HepG2 (cell line): Measurements from ENCODE around the gene ZNF618. TPM values are rescaled to one million over a fixed set of nuclear protein-coding genes. Genes with fewer than 3 reads are reported as not detected.

Experiments
- ATF4 ChIP-seq, 2 experiments: fragments of 450-650 bp in 1 of 2; sonication (generic) in 1 of 2; formaldehyde crosslinking; IDR thresholded peaks; 2 replicates each; pipeline versions ENCODE4 v1.5.0 to v1.8.0; 2020 to 2022; ENCODE audit warnings: mild to moderate bottlenecking in 1 of 2, missing genetic modification reagents in 1 of 2
- BRD4 ChIP-seq: sonication (generic); formaldehyde crosslinking; IDR thresholded peaks from 2 replicates; pipeline ENCODE4 v1.4.0; 2020; ENCODE audit warnings: missing genetic modification reagents
- CBFB ChIP-seq: sonication (generic); formaldehyde crosslinking; IDR thresholded peaks from 2 replicates; pipeline ENCODE4 v1.4.0; 2020; ENCODE audit warnings: missing genetic modification reagents
- CHD4 ChIP-seq: fragments of 200-600 bp; sonication (generic); IDR thresholded peaks from 2 replicates; pipeline ENCODE4 v1.7.0; 2017; ENCODE audit warnings: mild to moderate bottlenecking, low read length, borderline replicate concordance
- FUBP1 ChIP-seq: sonication (generic); formaldehyde crosslinking; IDR thresholded peaks from 2 replicates; pipeline ENCODE4 v1.5.1; 2020; ENCODE audit warnings: missing genetic modification reagents, mild to moderate bottlenecking, borderline replicate concordance
- JUND ChIP-seq: sonication (generic); formaldehyde crosslinking; IDR thresholded peaks from 2 replicates; pipeline ENCODE4 v1.8.0; 2022; ENCODE audit warnings: mild to moderate bottlenecking, missing genetic modification reagents
- PHF21A ChIP-seq: sonication (generic); formaldehyde crosslinking; IDR thresholded peaks from 2 replicates; pipeline ENCODE4 v1.5.0; 2020; ENCODE audit warnings: mild to moderate bottlenecking, missing genetic modification reagents
- TFDP2 ChIP-seq: sonication (generic); formaldehyde crosslinking; IDR thresholded peaks from 2 replicates; pipeline ENCODE4 v1.4.0; 2020; ENCODE audit warnings: missing genetic modification reagents
- ZFP90 ChIP-seq: sonication (generic); formaldehyde crosslinking; IDR thresholded peaks from 2 replicates; pipeline ENCODE4 v1.8.0; 2022; ENCODE audit warnings: missing genetic modification reagents, mild to moderate bottlenecking, inconsistent platforms, borderline replicate concordance
- ZNF225 ChIP-seq: sonication (generic); formaldehyde crosslinking; IDR thresholded peaks from 2 replicates; pipeline ENCODE4 v1.4.0; 2020; ENCODE audit warnings: mild to moderate bottlenecking, missing genetic modification reagents
- ZNF24 ChIP-seq: fragments of 450-650 bp; IDR thresholded peaks from 2 replicates; pipeline ENCODE4 v1.6.1; 2017; ENCODE audit warnings: antibody characterized with exemption, mild to moderate bottlenecking
- ZNF441 ChIP-seq: sonication (generic); formaldehyde crosslinking; IDR thresholded peaks from 2 replicates; pipeline ENCODE4 v1.7.0; 2021; ENCODE audit warnings: missing genetic modification reagents, borderline replicate concordance
- ZNF572 ChIP-seq: sonication (generic); formaldehyde crosslinking; IDR thresholded peaks from 2 replicates; pipeline ENCODE4 v1.5.1; 2020; ENCODE audit warnings: mild to moderate bottlenecking, missing genetic modification reagents
- ZNF737 ChIP-seq: sonication (generic); formaldehyde crosslinking; IDR thresholded peaks from 2 replicates; pipeline ENCODE4 v1.5.0; 2020; ENCODE audit warnings: missing genetic modification reagents, mild to moderate bottlenecking, borderline replicate concordance
- ZNF788 ChIP-seq: sonication (generic); formaldehyde crosslinking; IDR thresholded peaks from 2 replicates; pipeline ENCODE4 v1.5.0; 2020; ENCODE audit warnings: mild to moderate bottlenecking, missing genetic modification reagents, borderline replicate concordance
- polyA plus RNA-seq, 8 experiments: library from polyadenylated mRNA; depleted of rRNA in 3 of 8; stranded (reverse) in 7 of 8; unstranded in 1 of 8; fragments of >200 nt; fragmentation: Illumina TruSeq in 4 of 8; extraction: Trizol in 4 of 8; gene quantifications; 2 replicates each; pipeline versions ENCODE4 v1.2.1 to v1.2.3, GENCODE V29; 2011 to 2016; ENCODE audit warnings: low read depth in 4 of 8, missing spikeins in 1 of 8, mixed read lengths in 1 of 8; ENCODE audit not compliant: insufficient read depth in 1 of 8
- total RNA-seq, 5 experiments: library from RNA; depleted of rRNA; stranded (reverse); fragments of >200 nt; fragmentation: Illumina TruSeq; extraction: Trizol; gene quantifications; 2 replicates each; pipeline ENCODE4 v1.2.3, GENCODE V29; 2016; ENCODE audit warnings: low read depth in 1 of 5
- TF ChIP-seq, protein P1 (sequence below): sonication (generic); formaldehyde crosslinking; IDR thresholded peaks from 2 replicates; pipeline ENCODE4 v1.4.0; 2020; ENCODE audit warnings: missing genetic modification reagents
- TF ChIP-seq, protein P2 (sequence below): sonication (generic); formaldehyde crosslinking; IDR thresholded peaks from 2 replicates; pipeline ENCODE4 v1.4.0; 2020; ENCODE audit warnings: missing genetic modification reagents, low read depth, mild to moderate bottlenecking, borderline replicate concordance

Gene ZNF618
- total and polyA plus RNA-seq, 2 of the 13 experiments (the other 11 are each of a cell fraction or from before 2014, with no cell fraction given) = 0.07 TPM

DNA sequence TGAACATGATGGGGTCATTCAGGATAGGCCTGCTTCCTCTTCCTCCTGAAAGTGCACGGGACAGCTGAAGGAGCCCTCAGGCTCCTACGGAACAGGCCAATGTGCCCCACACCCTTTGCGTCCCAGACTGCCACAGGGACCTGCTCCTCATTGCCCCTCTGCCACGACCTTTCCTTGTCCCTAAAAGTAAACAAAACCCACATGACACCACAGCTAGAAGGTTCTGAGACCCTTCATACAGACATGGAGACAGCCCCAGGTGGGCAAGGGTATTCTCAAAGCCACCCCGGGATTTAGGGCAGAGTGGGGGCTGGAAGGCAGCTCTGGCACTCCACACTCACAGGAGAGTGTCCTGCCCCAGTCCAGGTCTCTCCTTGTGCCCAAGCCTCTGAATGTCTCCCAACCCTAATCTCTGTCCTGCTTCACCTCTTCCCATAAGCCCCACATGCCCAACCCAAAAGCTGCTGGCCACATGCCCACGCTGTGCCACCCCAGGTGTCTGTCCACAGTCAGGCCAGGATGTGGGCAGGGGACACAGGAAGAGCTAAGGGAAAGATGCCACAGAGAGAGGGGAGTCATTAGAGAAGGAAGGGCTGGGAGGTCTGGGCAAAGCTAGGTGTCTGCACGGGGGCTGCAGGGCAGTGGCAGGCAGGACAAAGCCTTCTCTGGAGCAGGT is 201.2 kb downstream of the ZNF618 start (continued):
- TF ChIP-seq ZNF225 (CRISPR knock-in tag) (peak; percentile 21; the same call in 1 of the 2 replicates), ZFP90 (CRISPR knock-in tag) (0 out of 2 replicates have a peak, but pooled peaks have one; percentile 1), ZNF737 (CRISPR knock-in tag) (no peak), JUND (CRISPR knock-in tag) (0 out of 2 replicates have a peak, but pooled peaks have one; percentile 7), ZNF24 (no peak), CBFB (CRISPR knock-in tag) (no peak), BRD4 (CRISPR knock-in tag) (peak; percentile 60; the same call in 1 of the 2 replicates), PHF21A (CRISPR knock-in tag) (no peak), ZNF441 (CRISPR knock-in tag) (0 out of 2 replicates have a peak, but pooled peaks have one; percentile 40), TFDP2 (CRISPR knock-in tag) (peak; percentile 24; the same call in 1 of the 2 replicates), ZNF572 (CRISPR knock-in tag) (0 out of 2 replicates have a peak, but pooled peaks have one; percentile 6), FUBP1 (CRISPR knock-in tag) (0 out of 2 replicates have a peak, but pooled peaks have one; percentile 15), ATF4 (CRISPR knock-in tag; IDR thresholded peaks at IDR 0.05) (no peak), CHD4 (no peak), ZNF788 (peak; percentile 6; the same call in 1 of the 2 replicates)
- TF ChIP-seq, protein P1, sequence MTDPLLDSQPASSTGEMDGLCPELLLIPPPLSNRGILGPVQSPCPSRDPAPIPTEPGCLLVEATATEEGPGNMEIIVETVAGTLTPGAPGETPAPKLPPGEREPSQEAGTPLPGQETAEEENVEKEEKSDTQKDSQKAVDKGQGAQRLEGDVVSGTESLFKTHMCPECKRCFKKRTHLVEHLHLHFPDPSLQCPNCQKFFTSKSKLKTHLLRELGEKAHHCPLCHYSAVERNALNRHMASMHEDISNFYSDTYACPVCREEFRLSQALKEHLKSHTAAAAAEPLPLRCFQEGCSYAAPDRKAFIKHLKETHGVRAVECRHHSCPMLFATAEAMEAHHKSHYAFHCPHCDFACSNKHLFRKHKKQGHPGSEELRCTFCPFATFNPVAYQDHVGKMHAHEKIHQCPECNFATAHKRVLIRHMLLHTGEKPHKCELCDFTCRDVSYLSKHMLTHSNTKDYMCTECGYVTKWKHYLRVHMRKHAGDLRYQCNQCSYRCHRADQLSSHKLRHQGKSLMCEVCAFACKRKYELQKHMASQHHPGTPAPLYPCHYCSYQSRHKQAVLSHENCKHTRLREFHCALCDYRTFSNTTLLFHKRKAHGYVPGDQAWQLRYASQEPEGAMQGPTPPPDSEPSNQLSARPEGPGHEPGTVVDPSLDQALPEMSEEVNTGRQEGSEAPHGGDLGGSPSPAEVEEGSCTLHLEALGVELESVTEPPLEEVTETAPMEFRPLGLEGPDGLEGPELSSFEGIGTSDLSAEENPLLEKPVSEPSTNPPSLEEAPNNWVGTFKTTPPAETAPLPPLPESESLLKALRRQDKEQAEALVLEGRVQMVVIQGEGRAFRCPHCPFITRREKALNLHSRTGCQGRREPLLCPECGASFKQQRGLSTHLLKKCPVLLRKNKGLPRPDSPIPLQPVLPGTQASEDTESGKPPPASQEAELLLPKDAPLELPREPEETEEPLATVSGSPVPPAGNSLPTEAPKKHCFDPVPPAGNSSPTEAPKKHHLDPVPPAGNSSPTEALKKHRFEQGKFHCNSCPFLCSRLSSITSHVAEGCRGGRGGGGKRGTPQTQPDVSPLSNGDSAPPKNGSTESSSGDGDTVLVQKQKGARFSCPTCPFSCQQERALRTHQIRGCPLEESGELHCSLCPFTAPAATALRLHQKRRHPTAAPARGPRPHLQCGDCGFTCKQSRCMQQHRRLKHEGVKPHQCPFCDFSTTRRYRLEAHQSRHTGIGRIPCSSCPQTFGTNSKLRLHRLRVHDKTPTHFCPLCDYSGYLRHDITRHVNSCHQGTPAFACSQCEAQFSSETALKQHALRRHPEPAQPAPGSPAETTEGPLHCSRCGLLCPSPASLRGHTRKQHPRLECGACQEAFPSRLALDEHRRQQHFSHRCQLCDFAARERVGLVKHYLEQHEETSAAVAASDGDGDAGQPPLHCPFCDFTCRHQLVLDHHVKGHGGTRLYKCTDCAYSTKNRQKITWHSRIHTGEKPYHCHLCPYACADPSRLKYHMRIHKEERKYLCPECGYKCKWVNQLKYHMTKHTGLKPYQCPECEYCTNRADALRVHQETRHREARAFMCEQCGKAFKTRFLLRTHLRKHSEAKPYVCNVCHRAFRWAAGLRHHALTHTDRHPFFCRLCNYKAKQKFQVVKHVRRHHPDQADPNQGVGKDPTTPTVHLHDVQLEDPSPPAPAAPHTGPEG (CRISPR knock-in tag) = peak; percentile 20; the same call in 1 of the 2 replicates
- TF ChIP-seq, protein P2, sequence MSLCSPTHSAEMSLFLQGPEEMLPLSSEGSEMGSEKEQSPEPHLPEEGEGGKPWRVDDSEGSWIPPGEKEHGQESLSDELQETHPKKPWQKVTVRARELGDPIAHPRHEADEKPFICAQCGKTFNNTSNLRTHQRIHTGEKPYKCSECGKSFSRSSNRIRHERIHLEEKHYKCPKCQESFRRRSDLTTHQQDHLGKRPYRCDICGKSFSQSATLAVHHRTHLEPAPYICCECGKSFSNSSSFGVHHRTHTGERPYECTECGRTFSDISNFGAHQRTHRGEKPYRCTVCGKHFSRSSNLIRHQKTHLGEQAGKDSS (CRISPR knock-in tag) = 0 out of 2 replicates have a peak, but pooled peaks have one; percentile 37
